GM19035 (cell line): ENCODE data around the gene KIF3B.
"Not testable (repeated sequence)": the region's sequence is repeated elsewhere in the genome, so short reads cannot be mapped to it uniquely, and the experiment has no call there.

Source experiments
- ATAC-seq: cut with Tn5 transposase; IDR thresholded peaks from one replicate; pipeline ENCODE4 v1.9.1; 2021; ENCODE audit not compliant: unreplicated experiment

The KIF3B gene

GRCh38 chr20:32355417-32355841, 78.0 kb downstream of the KIF3B start:
- ATAC-seq = peak; percentile 23

- ATAC-seq = not testable (repeated sequence)
Observed at GRCh38 chr20:32355907-32356621, 78.6 kb downstream of the KIF3B start.

- no peak for ATAC-seq
Observed at GRCh38 chr20:32356622-32357374, 79.3 kb downstream of the KIF3B start.

GRCh38 chr20:32357375-32357868, 80.0 kb downstream of the KIF3B start:
- no peak for ATAC-seq

GRCh38 chr20:32357869-32358631, 80.6 kb downstream of the KIF3B start, which contains the start of gene ASXL1:
Gene ASXL1, plus strand, starts transcription at chr20:32358331. Its CDS starts 445 bp downstream, at chr20:32358776.
- ATAC-seq = peak; percentile 67

- ATAC-seq = no peak
Observed at GRCh38 chr20:32358632-32358882, 81.1 kb downstream of the KIF3B start.

- peak; percentile 27 for ATAC-seq
Observed at GRCh38 chr20:32358883-32359632, 81.6 kb downstream of the KIF3B start.

- ATAC-seq = no peak
Observed at GRCh38 chr20:32359633-32360332, 82.3 kb downstream of the KIF3B start.

- no peak for ATAC-seq
Observed at GRCh38 chr20:32360333-32360634, 82.8 kb downstream of the KIF3B start.

GRCh38 chr20:32362901-32363364, 85.5 kb downstream of the KIF3B start:
- ATAC-seq = no peak

- no peak for ATAC-seq
Observed at GRCh38 chr20:32363492-32363891, 86.0 kb downstream of the KIF3B start.

GRCh38 chr20:32364554-32365208, 87.2 kb downstream of the KIF3B start:
- no peak for ATAC-seq

- ATAC-seq = no peak
Observed at GRCh38 chr20:32365564-32365963, 88.1 kb downstream of the KIF3B start.

GRCh38 chr20:32366380-32366779, 88.9 kb downstream of the KIF3B start:
- ATAC-seq = no peak

- no peak for ATAC-seq
Observed at GRCh38 chr20:32368323-32368722, 90.9 kb downstream of the KIF3B start.

- no peak for ATAC-seq
Observed at GRCh38 chr20:32368925-32369324, 91.5 kb downstream of the KIF3B start.

GRCh38 chr20:32370897-32371296, 93.4 kb downstream of the KIF3B start:
- ATAC-seq = no peak

GRCh38 chr20:32378461-32378860, 101.0 kb downstream of the KIF3B start:
- ATAC-seq = no peak

GRCh38 chr20:32380037-32380436, 102.6 kb downstream of the KIF3B start:
- not testable (repeated sequence) for ATAC-seq

GRCh38 chr20:32380745-32381144, 103.3 kb downstream of the KIF3B start:
- ATAC-seq = no peak
